Tibial artery (tissue), 4 donors: ENCODE measurements around the gene PCIF1.

Source experiments
- DNase-seq, 2 donors: peaks; one replicate each; pipeline ENCODE4 v3.0.0-alpha.2; 2019
- H3K27ac ChIP-seq, 2 donors: fragments of 200-600 bp; sonication (generic) in 1 of 2; 1 replicate in 1 of 2; 2 replicates in 1 of 2; pipeline ENCODE4 v1.5.1; 2018 to 2019; ENCODE audit warnings: mild to moderate bottlenecking in 1 of 2
- H3K27me3 ChIP-seq, 2 donors: fragments of 200-600 bp; sonication (generic) in 1 of 2; one replicate each; pipeline versions ENCODE4 v1.5.1 to v1.6.0; 2016 to 2019
- H3K36me3 ChIP-seq, 3 donors: fragments of 200-600 bp; sonication (generic) in 2 of 3; one replicate each; pipeline ENCODE4 v1.5.1; 2016 to 2019; ENCODE audit warnings: mild to moderate bottlenecking in 2 of 3
- H3K4me1 ChIP-seq, 4 donors: fragments of 200-600 bp; sonication (generic) in 2 of 4; 1 replicate in 3 of 4; 2 replicates in 1 of 4; pipeline ENCODE4 v1.5.1; 2016 to 2019
- H3K4me3 ChIP-seq, 2 donors: fragments of 200-600 bp; sonication (generic) in 1 of 2; 1 replicate in 1 of 2; 2 replicates in 1 of 2; pipeline ENCODE4 v1.5.1; 2018 to 2019; ENCODE audit warnings: mild to moderate bottlenecking in 2 of 2
- H3K9me3 ChIP-seq, 3 donors: fragments of 200-600 bp; sonication (generic) in 1 of 3; one replicate each; pipeline ENCODE4 v1.5.1; 2016 to 2019
- intact Hi-C: fragments of 100-400 bp; cut with DNase I; formaldehyde crosslinking; loops from one replicate; pipeline ENCODE4 v1.15.0; 2023; ENCODE audit warnings: low total_unique reads
- TF ChIP-seq, protein P1 (sequence below), 2 experiments: fragments of 200-600 bp in 1 of 2; fragments of 450-650 bp in 1 of 2; IDR thresholded peaks; one replicate each; pipeline ENCODE4 v1.5.1; 2017 to 2019; ENCODE audit warnings: antibody characterized with exemption in 2 of 2, mild to moderate bottlenecking in 1 of 2, moderate library complexity in 1 of 2

PCIF1 gene

DNA sequence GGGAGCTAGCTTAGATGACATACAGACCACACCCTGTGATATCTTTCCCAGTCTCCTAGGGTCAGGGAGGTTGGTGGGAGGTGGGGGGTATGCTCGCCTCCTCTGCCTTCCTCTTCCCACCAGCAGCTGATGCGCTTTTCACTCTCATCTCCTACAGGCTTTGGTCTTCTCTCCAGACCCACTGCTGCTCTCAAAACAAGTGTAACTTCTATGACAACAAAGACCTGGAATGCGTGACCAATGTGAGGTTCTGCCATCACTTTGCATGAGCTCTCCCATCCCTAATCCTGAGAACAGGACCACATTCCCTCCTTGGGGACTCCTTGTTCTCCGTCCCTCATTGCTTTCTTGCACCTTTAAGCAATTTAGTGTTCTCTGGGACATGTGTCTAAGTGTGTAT, 40.7 kb upstream of the PCIF1 start:
- Histone ChIP-seq H3K27ac (no peak overlapping the region), H3K27me3 (no peaks in the 10 kb centered on the region)
- intact Hi-C loops, result loop anchor here (5.0 kb wide), 1 partner anchor 38 kb away; the partner anchor contains the start of gene PCIF1

GRCh38 chr20:45894797-45895196, 39.7 kb upstream of the PCIF1 start:
- H3K4me1 ChIP-seq, result peaks cover 0 to 24% (median 13%) of the 10 kb centered on the region in 4 donors
- TF ChIP-seq, protein P1, sequence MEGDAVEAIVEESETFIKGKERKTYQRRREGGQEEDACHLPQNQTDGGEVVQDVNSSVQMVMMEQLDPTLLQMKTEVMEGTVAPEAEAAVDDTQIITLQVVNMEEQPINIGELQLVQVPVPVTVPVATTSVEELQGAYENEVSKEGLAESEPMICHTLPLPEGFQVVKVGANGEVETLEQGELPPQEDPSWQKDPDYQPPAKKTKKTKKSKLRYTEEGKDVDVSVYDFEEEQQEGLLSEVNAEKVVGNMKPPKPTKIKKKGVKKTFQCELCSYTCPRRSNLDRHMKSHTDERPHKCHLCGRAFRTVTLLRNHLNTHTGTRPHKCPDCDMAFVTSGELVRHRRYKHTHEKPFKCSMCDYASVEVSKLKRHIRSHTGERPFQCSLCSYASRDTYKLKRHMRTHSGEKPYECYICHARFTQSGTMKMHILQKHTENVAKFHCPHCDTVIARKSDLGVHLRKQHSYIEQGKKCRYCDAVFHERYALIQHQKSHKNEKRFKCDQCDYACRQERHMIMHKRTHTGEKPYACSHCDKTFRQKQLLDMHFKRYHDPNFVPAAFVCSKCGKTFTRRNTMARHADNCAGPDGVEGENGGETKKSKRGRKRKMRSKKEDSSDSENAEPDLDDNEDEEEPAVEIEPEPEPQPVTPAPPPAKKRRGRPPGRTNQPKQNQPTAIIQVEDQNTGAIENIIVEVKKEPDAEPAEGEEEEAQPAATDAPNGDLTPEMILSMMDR (IDR thresholded peaks at IDR 0.05), result no peak
- no peaks in the 10 kb centered on the region for H3K9me3 ChIP-seq
- intact Hi-C loops, result loop anchor here (5.0 kb wide), 1 partner anchor 38 kb away; the partner anchor contains the start of gene PCIF1
- no peak overlapping the region for H3K4me3 ChIP-seq
- no peak for DNase-seq
- H3K36me3 ChIP-seq, result peaks cover 19 to 73% (median 57%) of the 10 kb centered on the region in 3 donors
- no peak overlapping the region for H3K27ac ChIP-seq
- H3K27me3 ChIP-seq, result no peaks in the 10 kb centered on the region

More for the DNA sequence above, 40.7 kb upstream of the PCIF1 start:
- no peak for DNase-seq
- Histone ChIP-seq H3K9me3 (no peaks in the 10 kb centered on the region), H3K36me3 (peaks cover 19 to 64% (median 49%) of the 10 kb centered on the region in 3 donors), H3K4me3 (no peak overlapping the region), H3K4me1 (peaks cover 0 to 32% (median 21%) of the 10 kb centered on the region in 4 donors)
- TF ChIP-seq, protein P1 (IDR thresholded peaks at IDR 0.05), result no peak

GRCh38 chr20:45896641-45897161, 37.8 kb upstream of the PCIF1 start:
- DNase-seq, result no peak
- H3K27me3 ChIP-seq, result no peaks in the 10 kb centered on the region
- H3K36me3 ChIP-seq, result peaks cover 19 to 77% (median 71%) of the 10 kb centered on the region in 3 donors
- no peak overlapping the region for H3K27ac ChIP-seq
- peaks cover 0 to 14% (median 7%) of the 10 kb centered on the region in 4 donors for H3K4me1 ChIP-seq
- H3K4me3 ChIP-seq, result no peak overlapping the region
- no peaks in the 10 kb centered on the region for H3K9me3 ChIP-seq
- intact Hi-C loops, result no loop called here
- TF ChIP-seq, protein P1 (IDR thresholded peaks at IDR 0.05), result no peak

- no peak overlapping the region for H3K27ac ChIP-seq
- peaks cover 19 to 81% (median 71%) of the 10 kb centered on the region in 3 donors for H3K36me3 ChIP-seq
Measured at GRCh38 chr20:45897289-45897688, 37.2 kb upstream of the PCIF1 start.

DNA sequence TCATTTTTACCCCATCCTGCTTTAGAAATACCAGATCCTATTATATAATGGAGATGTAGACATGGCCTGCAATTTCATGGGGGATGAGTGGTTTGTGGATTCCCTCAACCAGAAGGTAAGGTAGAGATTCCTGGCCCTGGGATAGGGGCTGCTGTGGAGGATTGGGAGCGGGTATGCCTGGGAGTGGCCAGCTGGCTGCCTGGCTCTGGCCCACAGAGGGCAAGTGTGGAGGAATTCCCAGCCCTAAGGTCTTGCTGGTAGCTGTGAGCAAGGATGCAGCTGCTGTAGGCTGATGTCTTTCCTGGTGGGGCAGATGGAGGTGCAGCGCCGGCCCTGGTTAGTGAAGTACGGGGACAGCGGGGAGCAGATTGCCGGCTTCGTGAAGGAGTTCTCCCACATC, 36.8 kb upstream of the PCIF1 start:
- TF ChIP-seq, protein P1 (IDR thresholded peaks at IDR 0.05), result no peak
- Histone ChIP-seq H3K4me3 (no peak overlapping the region), H3K27ac (no peak overlapping the region), H3K4me1 (peaks cover 0 to 4% (median 0%) of the 10 kb centered on the region in 4 donors), H3K36me3 (peaks cover 19 to 80% (median 71%) of the 10 kb centered on the region in 3 donors), H3K9me3 (no peaks in the 10 kb centered on the region), H3K27me3 (no peaks in the 10 kb centered on the region)
- intact Hi-C loops, result no loop called here
- DNase-seq, result no peak

More at GRCh38 chr20:45897289-45897688, 37.2 kb upstream of the PCIF1 start:
- intact Hi-C loops, result no loop called here
- Histone ChIP-seq H3K4me3 (no peak overlapping the region), H3K4me1 (peaks cover 0 to 8% (median 1%) of the 10 kb centered on the region in 4 donors), H3K9me3 (no peaks in the 10 kb centered on the region), H3K27me3 (no peaks in the 10 kb centered on the region)
- no peak for DNase-seq
- TF ChIP-seq, protein P1 (IDR thresholded peaks at IDR 0.05), result no peak
